Pons (tissue), 1 donor: Measurements from ENCODE around the gene NTN1.
"Not testable (repeated sequence)": the region's sequence is repeated elsewhere in the genome, so short reads cannot be mapped to it uniquely, and the experiment has no call there.

Experiments
- DNase-seq: peaks from one replicate; pipeline ENCODE4 v3.0.0-alpha.2; 2016; ENCODE audit warnings: low spot score

NTN1 gene

GRCh38 chr17:9249245-9249953 lies 228.1 kb downstream of the NTN1 start:
- DNase-seq, result no peak

GRCh38 chr17:9251273-9251672 lies 230.0 kb downstream of the NTN1 start:
- no peak for DNase-seq

- no peak for DNase-seq
Measured at GRCh38 chr17:9253308-9253707, 232.0 kb downstream of the NTN1 start.

GRCh38 chr17:9254841-9255240 lies 233.5 kb downstream of the NTN1 start:
- no peak for DNase-seq

- DNase-seq, result no peak
Measured at GRCh38 chr17:9255833-9256232, 234.5 kb downstream of the NTN1 start.

GRCh38 chr17:9256361-9256750 lies 235.0 kb downstream of the NTN1 start:
- no peak for DNase-seq

GRCh38 chr17:9256751-9257629 lies 235.7 kb downstream of the NTN1 start:
- DNase-seq, result no peak

- DNase-seq, result not testable (repeated sequence)
Measured at GRCh38 chr17:9257630-9257965, 236.3 kb downstream of the NTN1 start.

- no peak for DNase-seq
Measured at GRCh38 chr17:9258115-9259015, 237.1 kb downstream of the NTN1 start.

GRCh38 chr17:9259419-9259818 lies 238.1 kb downstream of the NTN1 start:
- DNase-seq, result no peak

- no peak for DNase-seq
Measured at GRCh38 chr17:9261081-9262012, 240.0 kb downstream of the NTN1 start.

GRCh38 chr17:9266031-9266680 lies 244.8 kb downstream of the NTN1 start:
- DNase-seq, result no peak

- no peak for DNase-seq
Measured at GRCh38 chr17:9266697-9267117, 245.4 kb downstream of the NTN1 start.

- DNase-seq, result no peak
Measured at GRCh38 chr17:9268546-9268945, 247.2 kb downstream of the NTN1 start.

- DNase-seq, result no peak
Measured at GRCh38 chr17:9269350-9270035, 248.2 kb downstream of the NTN1 start.

- DNase-seq, result no peak
Measured at GRCh38 chr17:9270921-9271320, 249.6 kb downstream of the NTN1 start.

- DNase-seq, result peak; percentile 95
Measured at GRCh38 chr17:9271989-9272388, 250.7 kb downstream of the NTN1 start.

GRCh38 chr17:9272501-9273200 lies 251.3 kb downstream of the NTN1 start:
- DNase-seq, result no peak
